GM12865 (cell line): ENCODE data around the gene DNAH17.

ENCODE experiments used
- DNase-seq: peaks from one replicate; pipeline ENCODE4 v3.0.0; 2010; ENCODE audit warnings: low read depth
- H3K4me3 ChIP-seq: 2 replicates; pipeline ENCODE4 v1.5.1; 2011; ENCODE audit warnings: mild to moderate bottlenecking, low read depth, low read length, control low read depth
- TF ChIP-seq, protein P1 (sequence below): IDR thresholded peaks from 2 replicates; pipeline ENCODE4 v1.5.1; 2011; ENCODE audit warnings: low read length, control low read depth, low read depth, inconsistent platforms; ENCODE audit not compliant: insufficient read depth; ENCODE audit errors: missing control alignments

DNAH17 gene

DNA sequence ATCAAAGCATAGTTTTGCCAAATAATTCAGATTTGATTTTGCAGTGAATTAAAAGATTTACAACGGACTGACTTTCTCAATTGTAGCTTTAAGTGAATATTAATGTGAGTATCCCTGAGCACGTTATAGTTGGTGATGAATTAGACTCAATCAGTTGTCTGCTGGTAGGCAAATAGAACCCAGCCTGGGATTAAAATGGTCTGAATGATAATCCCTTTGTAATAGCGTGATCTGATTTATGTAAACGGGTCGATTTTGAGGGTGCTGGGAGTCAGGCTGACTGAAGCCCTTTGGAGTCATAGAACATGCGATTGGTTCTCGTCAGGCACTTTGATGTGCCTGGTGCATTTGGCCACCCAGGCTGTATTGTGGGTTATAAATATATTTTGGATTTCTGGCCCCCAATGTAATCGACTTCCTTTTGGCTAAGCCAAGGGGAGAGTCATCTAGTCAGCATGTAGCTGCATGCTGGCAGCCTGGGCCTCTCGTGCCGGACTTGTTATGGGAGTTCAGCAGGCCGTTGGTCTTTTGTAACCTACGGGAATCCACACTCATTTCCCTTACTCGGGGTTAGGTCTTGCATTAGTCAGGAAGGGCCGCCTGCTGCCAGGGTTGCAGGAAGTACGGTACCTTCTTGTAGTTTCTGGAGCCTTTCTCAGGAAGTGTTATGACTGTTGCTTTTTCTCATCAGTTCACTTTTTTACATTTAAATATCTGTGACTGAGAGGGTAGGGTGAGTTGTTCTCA is 193.3 kb downstream of the DNAH17 start:
- peak overlapping the region; percentile 3 for H3K4me3 ChIP-seq
- TF ChIP-seq, protein P1, sequence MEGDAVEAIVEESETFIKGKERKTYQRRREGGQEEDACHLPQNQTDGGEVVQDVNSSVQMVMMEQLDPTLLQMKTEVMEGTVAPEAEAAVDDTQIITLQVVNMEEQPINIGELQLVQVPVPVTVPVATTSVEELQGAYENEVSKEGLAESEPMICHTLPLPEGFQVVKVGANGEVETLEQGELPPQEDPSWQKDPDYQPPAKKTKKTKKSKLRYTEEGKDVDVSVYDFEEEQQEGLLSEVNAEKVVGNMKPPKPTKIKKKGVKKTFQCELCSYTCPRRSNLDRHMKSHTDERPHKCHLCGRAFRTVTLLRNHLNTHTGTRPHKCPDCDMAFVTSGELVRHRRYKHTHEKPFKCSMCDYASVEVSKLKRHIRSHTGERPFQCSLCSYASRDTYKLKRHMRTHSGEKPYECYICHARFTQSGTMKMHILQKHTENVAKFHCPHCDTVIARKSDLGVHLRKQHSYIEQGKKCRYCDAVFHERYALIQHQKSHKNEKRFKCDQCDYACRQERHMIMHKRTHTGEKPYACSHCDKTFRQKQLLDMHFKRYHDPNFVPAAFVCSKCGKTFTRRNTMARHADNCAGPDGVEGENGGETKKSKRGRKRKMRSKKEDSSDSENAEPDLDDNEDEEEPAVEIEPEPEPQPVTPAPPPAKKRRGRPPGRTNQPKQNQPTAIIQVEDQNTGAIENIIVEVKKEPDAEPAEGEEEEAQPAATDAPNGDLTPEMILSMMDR = no peak
- peak; percentile 95 for DNase-seq

DNA sequence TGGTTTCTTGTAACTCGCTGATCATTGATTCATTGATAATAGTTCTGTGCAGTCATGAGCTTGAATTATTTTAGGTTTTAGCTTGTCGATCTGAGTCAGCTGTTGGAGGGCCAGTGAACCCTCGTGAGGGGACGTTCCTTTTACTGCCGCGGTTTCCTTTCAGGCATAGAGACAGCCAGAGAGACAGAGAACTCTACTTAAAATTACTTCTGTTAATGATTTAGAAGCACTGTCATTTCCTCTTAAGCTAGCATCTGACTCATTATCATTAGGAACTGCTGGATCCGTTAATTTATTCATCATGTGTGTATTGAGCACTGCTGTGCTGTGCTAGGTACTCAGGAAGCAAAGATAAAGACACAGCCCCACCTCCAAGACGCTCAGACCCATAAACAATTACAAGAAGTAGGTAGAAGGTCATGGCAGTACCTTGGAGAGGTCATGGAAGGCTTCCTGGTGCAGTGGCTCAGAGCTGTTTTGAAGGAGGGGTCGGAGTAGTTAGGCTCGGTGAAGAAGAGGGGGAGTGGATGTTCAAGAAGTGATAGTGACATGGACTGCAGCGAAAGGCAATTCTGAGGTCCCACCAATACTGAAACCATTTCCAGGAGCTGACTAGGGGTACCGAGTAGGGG is 195.5 kb downstream of the DNAH17 start:
- TF ChIP-seq, protein P1 = no peak
- H3K4me3 ChIP-seq = peak overlapping the region; percentile 3
- peak; percentile 36 for DNase-seq

DNA sequence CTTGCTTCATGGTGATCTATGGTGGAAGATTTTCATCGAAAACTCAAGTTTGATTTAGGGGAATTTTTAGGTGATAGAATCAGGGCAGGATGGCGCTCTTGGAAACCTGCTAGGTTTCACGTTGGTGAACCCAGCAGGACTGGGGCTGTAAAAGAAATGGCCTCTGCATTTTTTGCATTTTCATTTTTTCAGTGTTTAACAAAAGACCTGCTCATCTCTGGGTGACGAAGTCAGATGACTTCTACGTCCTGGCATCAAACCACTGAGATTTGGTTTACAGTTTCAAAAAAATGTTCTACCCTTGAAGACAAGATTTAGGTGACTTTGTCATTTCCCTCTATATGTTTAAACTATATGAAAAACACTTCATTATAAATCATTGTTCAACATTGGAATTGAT is 196.8 kb downstream of the DNAH17 start:
- no peak overlapping the region for H3K4me3 ChIP-seq
- no peak for DNase-seq
- TF ChIP-seq, protein P1 = no peak

DNA sequence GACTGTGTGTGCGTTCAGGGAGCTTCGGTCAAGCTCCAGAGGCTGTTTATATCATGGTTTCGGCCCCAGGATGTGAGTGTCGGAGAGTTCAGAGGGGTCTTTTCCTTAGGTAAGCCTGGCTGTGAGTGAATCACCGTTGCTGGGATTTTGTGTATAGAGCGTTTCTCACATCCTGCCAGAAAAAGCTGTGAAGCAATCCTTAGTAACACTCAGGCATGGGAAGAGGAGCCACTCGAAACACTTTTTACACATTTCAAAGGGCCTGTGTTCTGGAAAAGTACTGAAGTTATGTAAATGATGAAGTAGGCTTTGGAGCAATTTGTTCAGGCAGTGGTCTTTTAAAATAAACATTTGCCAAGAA is 198.1 kb downstream of the DNAH17 start:
- peak overlapping the region; percentile 68 for H3K4me3 ChIP-seq
- no peak for DNase-seq
- TF ChIP-seq, protein P1 = no peak

DNA sequence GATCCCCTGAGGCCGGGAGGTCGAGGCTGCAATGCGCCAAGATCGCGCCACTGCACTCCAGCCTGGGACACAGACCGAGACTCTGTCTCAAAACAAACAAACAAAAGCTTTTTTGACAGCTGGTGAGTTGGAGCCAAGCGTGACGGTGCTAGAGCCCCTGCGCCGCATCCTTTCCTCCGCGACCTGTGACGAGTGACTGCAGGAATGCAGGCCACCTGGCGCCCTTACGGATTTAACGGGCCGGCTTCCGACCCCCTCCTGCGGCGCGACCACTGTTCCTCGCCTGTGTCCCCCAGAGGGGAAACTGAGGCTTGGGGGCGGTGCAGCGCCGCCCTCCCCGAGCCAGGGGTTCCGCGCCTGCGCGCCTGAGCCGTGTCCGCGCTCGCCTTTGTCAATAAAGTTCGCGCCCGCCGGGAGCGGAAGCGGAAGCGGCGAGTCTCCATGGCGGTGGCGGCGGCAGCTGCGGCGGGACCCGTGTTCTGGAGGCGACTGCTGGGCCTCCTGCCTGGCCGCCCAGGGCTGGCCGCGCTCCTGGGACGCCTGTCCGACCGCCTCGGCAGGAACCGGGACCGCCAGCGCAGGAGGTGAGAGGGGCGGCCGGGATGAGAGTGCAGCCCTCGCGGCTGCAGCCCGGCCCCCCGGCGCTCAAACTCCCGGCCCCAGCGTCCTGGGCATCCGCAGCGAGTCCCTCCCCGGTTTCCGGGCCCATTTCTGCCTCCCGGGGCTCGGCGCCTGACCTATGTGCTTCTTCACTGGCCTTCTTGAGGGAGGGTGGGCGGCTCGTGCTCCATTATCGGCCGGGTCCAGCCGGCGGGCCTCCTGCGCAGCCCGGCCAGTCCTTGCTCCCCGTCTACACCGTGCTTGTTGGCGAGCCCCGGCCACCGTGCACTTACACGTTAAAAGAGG is 198.7 kb downstream of the DNAH17 start, which contains the start of gene PGS1:
Gene PGS1, plus strand, starts transcription at position 425 of the 906 bp plus-strand sequence. Its CDS starts 17 bp downstream, at position 442.
- TF ChIP-seq, protein P1 = no peak
- peak; percentile 86 for DNase-seq
- peak within 1 kb of the TSS; percentile 68 for H3K4me3 ChIP-seq

DNA sequence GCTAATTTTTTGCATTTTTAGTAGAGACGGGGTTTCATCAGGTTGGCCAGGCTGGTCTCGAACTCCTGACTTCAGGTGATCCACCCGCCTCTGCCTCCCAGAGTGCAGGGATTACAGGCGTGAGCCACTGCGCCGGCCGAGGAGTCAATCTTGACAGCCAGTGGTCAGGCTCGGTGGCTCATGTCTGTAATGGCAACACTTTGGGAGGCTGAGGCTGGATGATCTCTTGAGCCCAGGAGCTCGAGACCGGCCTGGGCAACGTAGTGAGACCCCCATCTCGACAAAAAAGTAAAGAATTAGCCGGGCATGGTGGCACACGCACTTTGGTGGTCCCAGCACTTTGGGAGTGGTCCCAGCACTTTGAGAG is 199.4 kb downstream of the DNAH17 start:
- no peak for DNase-seq
- peak overlapping the region; percentile 68 for H3K4me3 ChIP-seq
- TF ChIP-seq, protein P1 = no peak
